ENCODE measurements around the gene SELENOK.

Gene SELENOK

GRCh38 chr3:53841296-53841695 lies 50.4 kb downstream of the SELENOK start:
- DNase-seq, result no peak

- no peak for DNase-seq
Measured at GRCh38 chr3:53837331-53837730, 54.3 kb downstream of the SELENOK start.

- DNase-seq, result no peak
Measured at GRCh38 chr3:53836084-53836872, 55.4 kb downstream of the SELENOK start.

DNA sequence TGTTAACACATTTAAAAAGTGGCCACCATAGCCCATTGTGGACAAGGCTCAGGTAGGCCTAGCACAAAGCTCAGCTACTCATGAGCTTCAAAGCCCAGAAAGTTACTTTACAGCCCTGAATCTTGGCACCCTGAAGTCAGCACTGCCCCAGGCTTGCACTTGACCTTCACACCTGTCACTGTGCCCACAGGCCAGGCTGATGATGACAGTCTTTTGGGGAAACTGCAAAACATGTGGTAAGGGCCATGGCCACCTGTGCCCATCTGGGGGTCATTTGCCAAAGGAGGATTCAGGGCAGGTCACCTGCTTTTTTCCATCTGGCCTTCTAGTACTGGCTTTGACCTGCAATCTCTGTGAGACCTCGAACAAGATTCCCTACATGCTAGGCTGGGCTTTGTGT lies 56.4 kb downstream of the SELENOK start:
- DNase-seq, result no peak

GRCh38 chr3:53834429-53835095 lies 57.1 kb downstream of the SELENOK start:
- DNase-seq, result no peak

Data from activated CD8-positive, alpha-beta memory T cell treated with anti-CD3 and anti-CD28 coated beads, Interleukin-2, amount 50 U/mL, for 4 hours (primary cell).